PC-9 (cell line): ENCODE results near the gene MEF2C.

Experiments used
- CTCF ChIP-seq: fragments of 200-600 bp; sonication (generic); conservative IDR thresholded peaks from 2 replicates; pipeline ENCODE4 v1.6.1; 2017; ENCODE audit warnings: mixed run types, antibody characterized with exemption, mild to moderate bottlenecking, moderate library complexity
- EZH2 ChIP-seq: fragments of 200-600 bp; sonication (generic); IDR thresholded peaks from 2 replicates; pipeline ENCODE4 v1.8.0; 2017; ENCODE audit warnings: antibody characterized with exemption, low read depth

- TF ChIP-seq CTCF (no peak), EZH2 (no peak)
Observed at GRCh38 chr5:88867638-88868037, 15.3 kb downstream of the MEF2C start.
